Renal pelvis (tissue), 4 donors: ENCODE results near the gene HSDL2. TPM values are rescaled to one million over a fixed set of nuclear protein-coding genes. Genes with fewer than 3 reads are reported as not detected.
A peak's percentile ranks its signal among the peaks of the same experiment; 100 is the strongest.

Experiments
- DNase-seq: peaks from one replicate; pipeline ENCODE4 v3.0.0-alpha.2; 2013
- polyA plus RNA-seq, 3 donors: library from polyadenylated mRNA; unstranded; fragments of 120-200 nt; gene quantifications; one replicate each; pipeline ENCODE4 v1.2.1, GENCODE V29; 2013; ENCODE audit not compliant: insufficient read length in 3 of 3

HSDL2 gene
- polyA plus RNA-seq, 3 donors: 96.8 to 115 (median 107) TPM

DNA sequence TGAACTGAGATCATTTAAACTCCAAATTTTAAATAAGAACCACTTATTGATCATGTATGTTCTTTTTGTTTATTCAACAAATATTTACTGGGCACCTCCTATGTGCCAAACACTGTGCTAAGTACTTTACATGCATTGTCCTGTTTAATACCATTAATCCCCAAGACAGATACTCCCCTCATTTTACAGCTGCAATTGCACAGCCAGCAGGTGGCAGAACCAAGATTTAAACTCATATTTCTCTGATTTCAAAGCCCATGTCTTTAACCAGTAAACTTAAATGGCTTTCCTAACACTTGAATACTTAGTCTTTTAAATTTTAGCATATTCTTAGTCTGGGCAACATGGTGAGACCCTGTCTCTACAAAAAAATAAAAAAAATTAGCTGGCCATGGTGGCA, 63.3 kb downstream of the HSDL2 start:
- no peak for DNase-seq

DNA sequence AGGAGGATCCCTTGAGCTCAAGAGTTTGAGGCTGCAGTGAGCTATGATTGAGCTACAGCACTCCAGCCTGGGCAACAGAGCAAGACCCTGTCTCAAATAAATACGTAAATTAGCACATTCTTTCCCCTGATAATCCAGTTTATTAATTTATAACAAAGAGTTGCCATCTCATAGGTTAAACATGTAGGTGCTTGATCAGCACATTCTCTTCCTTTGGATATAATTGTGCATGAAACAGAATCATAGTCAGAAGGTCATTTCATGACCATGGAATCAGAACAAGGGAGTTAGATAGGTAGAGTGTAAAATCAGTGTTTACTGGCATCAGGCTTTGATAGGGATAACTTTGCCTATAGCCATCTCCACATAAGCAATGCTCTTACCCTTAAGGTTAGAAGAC, 63.7 kb downstream of the HSDL2 start:
- DNase-seq: no peak

DNA sequence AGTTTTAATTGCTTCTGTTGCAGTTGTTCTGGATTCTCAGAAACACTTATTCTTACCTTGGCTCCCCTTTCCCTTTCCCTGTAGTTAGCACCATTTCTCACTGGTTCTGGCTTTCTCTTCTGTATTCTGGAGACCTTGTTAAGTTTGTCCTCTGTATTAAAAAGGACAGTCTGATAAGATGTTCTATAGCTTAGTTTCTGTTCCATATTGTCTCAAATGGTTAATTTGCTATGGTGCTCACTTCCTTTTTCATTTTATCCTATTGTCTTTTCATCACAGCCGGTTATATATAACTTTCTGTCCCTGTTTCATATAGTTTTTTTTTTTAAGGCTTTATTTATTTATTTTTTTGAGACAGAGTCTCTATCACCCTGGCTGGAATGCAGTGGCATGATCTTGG, 65.3 kb downstream of the HSDL2 start:
- no peak for DNase-seq

DNA sequence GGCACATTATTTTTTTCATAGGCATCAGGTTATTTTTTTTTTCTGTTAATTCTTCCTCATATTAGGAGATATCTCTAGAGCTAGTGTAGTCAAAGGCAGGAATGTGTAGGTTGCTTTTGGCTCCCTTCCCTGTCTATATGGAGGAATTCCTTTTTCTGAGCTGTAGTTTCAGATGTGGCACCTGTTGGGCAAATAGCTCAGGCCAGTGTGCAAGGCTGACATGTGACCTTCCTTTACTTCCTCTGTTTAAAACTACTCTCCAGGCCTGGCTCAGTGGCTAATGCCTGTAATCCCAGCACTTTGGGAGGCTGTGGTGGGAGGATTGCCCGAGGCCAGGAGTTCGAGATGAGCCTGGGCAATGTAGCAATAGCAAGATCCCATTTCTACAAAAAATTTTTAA, 66.2 kb downstream of the HSDL2 start:
- no peak for DNase-seq

DNA sequence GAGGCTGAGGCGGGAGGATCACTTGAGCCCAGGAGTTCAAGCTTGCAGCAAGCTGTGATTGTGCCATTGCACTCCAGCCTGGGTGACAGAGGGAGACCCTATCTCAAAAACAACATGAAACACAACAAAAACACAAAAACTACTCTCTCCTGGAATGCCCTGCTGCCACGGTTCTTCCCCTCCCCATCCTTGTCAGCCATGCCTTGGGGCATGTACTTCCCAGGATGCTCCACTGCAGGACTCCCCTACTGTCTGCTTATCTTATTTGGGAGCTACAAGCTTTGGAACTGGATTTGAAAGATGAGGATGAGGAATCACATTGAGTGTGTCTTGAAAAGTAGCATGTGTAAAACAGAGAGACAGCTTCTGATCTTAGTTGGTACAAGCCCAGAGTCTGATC, 66.6 kb downstream of the HSDL2 start:
- DNase-seq: no peak

DNA sequence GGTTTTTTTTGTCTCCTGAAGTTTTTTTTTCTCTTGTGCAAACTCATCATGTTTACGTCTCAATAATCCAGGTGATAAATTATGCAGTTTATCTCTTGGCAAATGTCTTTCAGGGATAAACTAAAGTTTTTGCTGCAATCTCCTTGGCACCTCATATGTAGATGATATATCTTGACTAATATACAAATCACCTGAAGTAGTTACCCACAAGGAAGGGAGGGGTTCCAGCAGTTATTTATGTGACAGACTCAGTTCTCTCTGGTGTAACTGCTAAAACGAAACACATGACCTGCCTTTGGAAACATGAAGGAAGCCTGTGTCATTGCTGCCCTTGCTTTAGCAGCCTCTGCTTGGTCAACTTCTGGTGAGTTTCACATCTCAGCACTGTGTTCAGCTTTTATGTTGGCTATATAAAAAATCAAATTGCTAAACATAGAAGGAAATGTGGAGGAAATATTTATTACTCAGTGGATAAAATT, 67.4 kb downstream of the HSDL2 start:
- DNase-seq: no peak

DNA sequence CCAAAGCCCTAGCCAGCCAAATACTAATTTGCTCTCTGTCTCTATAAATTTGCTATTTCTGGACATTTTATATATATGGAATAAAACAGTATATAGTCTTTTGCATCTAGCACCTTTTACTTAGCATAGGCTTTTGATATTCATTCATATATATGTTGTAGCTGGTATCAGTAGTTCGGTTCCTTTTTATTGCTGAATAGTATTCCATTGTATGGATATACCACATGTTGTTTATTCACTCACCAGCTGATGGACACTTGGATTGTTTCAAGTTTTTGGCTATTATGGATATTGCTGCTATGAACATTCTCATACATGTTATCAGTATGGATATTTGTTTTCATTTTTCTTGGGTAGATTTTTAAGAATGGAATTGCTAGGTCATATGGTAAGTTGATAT, 82.9 kb downstream of the HSDL2 start:
- no peak for DNase-seq

DNA sequence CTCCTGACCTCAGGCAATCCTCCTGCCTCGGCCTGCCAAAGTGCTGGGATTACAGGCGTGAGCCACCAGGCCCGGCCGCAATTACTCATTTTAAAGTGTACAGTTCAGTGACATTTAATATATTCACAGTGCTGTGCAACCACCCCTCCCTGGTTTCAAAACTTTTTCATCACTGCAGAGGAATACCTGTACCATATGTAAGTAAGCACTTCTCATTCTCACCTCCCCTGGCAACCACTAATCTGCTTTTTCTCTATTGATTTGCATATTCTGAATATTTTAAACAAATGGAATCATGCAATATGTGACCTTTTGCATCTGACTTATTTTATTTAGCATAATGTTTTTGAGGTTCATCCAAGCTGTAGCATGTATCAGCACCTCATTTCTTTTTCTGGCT, 85.4 kb downstream of the HSDL2 start:
- DNase-seq: no peak

DNA sequence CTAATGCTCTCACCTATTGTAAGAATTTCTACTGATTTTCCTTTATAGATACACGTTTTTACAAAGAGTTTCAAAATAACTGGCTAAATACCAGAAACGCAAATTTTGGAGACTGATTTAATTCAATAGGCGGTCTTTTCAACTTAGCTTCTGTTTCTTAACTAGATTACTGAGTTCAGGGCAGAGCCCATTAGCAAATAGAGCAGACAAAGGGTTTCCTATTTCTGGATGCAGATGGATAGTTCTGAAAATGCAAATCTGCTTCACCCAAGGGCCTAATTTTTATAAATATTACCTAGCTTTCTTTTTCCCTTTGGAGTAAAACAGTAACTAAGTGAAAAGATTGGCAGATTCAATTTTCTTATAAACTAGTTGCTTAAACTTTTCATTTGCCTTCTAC, 93.1 kb downstream of the HSDL2 start:
- DNase-seq: no peak

DNA sequence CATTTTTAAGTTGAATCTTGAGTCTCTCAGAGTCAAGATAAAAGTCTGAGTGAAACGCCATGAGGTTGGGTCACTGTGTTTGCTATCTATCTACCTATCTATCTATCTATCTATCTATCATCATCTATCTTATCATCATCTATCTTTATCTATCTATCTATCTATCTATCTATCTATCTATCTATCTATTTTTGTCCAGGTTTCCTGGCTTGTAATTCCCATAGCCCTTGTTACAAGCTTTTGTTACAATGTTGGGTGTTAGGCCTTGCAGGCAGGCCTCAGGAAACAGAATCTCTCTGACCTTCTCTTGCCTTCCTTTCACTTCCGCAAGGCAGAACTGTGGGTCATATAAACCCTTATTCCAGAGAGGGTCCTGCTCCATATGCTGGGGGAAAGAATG, 94.1 kb downstream of the HSDL2 start:
- no peak for DNase-seq

DNA sequence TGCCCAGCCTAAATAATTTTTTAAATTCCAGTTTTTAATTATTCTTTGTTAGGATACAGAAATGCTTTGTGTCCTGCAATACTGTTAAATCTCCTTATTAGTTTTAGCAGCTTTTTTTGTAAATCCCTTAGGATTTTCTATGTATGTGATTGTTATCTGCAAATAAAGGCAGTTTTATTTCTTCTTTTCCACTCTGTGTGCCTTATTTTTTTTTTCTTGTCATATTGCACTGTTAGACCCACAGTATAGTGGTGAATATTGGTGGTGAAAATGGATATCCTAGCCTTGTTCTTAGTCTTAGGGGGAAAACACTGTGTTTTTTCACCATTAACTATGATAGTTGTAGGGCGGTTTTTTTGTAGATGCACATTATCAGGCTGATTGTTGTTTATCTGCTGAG, 95.4 kb downstream of the HSDL2 start:
- DNase-seq: no peak

DNA sequence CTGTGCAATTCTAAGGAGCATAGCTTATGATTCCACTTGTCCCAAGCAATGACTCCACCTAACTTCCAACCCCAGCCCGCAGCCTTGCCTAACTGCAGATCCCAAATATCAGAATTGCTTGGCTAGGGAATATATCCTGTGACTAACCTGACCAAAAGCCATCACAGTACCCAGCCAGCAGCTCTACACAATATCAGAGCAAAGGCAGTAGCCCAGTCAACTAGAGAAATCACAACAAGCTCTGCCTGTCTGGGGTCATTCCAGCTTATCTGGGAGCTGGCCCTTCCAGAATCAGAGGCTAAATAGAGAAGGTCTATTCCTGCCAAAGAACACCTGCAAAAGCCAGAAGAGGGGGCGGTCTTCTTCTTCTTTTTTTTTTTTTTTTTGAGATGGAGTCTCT, 97.4 kb downstream of the HSDL2 start:
- DNase-seq: no peak

DNA sequence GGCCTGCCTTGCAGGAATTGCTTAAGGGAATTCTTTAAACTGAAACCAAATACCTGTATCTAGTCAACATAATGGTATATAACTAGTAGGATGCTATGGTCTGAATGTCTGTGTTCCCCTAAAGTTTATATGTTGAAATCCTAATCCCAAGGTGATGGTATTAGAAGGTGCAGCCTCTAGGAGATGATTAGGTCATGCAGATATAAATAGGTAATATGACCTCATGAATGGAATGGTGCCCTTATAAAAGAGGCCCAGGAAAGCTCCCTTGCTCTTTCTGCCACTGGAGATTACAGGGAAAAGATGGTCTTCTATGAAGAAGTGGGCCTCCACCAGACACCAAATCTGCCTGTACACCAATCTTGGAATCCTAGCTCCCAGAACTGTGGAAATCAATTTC, 99.3 kb downstream of the HSDL2 start:
- no peak for DNase-seq

DNA sequence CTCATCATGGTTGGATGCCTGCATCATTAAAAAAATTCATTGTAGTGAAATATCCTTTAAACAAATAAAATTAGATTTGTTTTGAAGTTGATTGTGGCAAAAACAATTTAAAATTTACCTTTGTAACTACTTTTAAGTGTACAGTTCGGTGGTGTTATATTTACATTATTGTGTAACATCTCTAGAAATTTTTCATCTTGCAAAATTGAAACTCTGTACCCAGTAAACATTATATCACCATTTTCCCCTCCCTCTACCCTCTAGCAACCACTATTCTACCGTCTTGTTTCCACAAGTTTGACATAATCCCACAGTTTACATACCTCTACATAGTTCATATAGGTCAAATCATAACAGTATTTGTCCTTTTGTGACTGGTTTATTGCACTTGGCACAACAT, 104.7 kb downstream of the HSDL2 start:
- no peak for DNase-seq

DNA sequence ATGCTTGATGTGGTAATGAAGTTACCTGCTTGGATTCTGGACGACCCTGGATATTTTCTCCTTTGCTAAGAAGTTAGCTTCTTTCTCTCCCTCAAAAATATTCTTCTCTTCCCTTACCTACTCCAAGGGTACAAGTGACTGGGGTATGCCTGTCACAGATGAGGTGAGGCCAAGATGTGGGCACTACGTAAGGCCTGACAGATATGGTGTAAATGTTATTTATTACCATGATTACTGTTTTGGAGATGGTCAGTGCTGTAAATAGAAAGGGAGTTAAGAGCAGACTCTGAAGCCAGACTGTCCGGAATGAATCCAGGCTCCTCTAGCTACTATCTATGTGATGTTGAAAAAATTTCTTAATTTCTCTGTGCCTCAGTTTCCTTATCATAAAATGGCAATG, 105.7 kb downstream of the HSDL2 start:
- DNase-seq: no peak

DNA sequence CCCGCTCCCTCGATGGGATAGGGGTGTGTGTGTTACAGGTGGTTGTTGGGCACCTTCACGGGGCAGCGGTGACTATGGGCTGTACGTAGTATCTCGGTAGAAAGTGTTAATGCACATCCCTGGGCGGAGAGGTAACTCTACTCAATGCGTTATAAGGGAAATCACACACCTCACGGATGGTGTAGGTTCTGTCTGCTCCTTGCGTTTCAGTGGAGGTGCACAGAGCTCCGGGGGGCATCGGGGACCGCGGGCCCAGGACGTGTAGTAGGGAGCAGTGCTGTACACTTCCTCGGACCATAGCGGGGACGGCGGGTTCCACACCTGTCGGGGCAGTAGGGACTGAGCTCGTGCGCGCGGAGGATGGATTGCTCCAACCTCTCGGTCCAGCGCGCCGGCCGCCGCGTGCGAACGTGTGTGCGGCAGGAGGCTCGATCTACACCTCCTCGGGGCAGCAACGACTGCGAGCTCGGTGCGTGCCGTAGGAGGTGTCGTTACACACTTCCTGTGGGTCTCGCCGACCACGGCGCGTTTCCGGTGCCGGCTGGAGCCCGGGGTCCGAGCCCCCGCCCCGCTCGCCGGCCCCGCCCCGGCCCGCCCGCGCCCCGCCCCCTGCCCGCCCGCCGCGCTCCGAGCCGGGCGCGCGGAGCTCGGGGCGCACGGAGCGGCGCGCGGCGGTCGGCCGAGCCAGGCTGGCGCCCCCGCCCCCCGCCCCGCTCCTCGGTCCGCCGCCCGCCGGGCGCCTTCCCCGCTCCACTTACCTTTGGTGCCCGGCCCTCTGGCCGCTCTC, 106.5 kb downstream of the HSDL2 start, which contains the start of gene KIAA1958:
TSS of gene KIAA1958 (plus strand) at position 607 of the 787 bp plus-strand sequence. CDS start 87,254 bp downstream, outside the sequence.
- DNase-seq: peak; percentile 79

DNA sequence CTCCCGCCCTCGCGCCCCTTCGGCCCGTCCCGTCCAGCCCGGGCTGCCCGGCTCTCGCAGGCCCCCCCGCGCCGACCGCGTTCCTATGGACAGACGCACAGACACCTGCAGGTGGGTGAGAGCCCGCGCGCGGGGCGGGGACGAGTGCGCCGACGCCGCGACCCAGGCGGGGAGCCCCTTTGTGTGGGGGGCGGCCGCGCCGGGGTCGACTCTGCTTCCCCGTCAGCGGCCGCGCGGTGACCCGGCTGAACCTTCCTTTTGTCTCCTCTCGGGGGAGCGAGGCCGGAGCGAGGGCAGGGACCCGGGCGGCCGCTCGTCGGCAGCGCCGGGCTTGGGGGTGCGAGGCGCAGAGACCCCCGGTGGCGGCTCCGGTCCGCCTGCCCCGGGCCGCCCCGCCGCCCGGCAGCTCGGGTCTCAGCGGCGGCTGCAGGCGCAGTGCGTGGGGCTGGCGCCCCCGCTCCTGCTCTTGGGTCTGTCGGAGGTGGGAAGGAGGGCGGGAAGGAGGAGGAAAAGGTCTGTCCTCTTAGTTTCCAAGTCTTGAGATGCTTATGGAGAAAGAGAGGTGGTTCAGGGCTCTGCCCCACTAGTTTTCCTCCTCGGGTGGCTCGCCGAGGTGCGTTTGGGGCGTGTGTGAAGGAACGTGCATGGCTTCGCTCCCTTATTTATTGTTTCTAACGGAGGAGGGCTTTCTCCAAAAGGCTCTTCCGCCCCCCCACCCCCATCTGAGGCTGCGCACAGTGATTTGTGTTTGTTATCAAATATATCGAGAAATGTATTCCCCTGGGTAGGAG, 107.3 kb downstream of the HSDL2 start:
- peak; percentile 54 for DNase-seq

DNA sequence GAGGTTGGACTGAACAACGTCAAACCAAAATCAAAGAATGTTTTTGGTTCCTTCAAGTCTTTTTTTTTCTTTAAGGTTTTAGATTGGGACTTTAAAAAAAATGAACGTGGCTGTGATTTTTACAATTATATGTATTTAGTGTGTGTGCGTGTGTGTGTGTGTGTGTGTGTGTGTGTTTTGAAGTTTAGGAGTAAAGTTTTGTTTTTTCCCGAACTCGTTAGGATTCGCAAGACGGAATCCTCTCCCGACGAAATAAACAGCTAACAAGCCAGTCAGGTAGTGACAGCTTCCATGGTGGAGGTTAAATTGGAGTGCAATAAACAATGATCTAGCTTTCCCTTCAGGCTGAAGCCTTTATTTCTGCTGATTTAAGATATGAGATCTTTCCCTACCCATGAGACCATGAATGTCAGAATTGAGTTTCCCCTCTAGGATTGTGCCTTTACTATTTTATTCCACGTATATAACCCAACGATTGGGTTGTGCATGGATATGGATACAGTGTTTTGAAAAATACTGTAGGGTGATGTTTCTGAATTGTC, 108.0 kb downstream of the HSDL2 start:
- no peak for DNase-seq

DNA sequence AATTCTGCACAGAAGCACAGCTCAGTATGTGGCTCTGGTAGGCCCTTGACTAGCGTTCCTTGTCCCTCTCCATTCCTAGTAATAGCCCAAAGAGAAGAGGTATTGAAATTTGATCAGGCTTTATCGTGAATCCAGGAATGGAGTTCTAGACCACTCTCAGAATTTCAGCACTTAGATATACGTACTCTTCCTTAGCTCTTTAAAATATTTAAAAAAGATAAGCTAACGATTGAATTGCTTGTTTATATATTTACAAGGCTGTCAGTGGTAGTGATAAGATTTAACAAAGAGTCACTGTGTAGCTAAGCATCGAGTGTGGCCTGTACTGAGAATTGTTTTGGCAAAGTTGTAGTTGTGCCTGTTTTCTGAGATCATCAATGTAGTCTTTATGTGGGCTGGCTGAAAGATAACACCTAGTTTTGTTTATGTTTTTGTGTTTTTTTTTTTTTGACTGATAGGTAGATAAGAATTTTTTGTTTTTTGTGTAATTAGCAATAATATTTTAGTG, 109.2 kb downstream of the HSDL2 start:
- DNase-seq: no peak

DNA sequence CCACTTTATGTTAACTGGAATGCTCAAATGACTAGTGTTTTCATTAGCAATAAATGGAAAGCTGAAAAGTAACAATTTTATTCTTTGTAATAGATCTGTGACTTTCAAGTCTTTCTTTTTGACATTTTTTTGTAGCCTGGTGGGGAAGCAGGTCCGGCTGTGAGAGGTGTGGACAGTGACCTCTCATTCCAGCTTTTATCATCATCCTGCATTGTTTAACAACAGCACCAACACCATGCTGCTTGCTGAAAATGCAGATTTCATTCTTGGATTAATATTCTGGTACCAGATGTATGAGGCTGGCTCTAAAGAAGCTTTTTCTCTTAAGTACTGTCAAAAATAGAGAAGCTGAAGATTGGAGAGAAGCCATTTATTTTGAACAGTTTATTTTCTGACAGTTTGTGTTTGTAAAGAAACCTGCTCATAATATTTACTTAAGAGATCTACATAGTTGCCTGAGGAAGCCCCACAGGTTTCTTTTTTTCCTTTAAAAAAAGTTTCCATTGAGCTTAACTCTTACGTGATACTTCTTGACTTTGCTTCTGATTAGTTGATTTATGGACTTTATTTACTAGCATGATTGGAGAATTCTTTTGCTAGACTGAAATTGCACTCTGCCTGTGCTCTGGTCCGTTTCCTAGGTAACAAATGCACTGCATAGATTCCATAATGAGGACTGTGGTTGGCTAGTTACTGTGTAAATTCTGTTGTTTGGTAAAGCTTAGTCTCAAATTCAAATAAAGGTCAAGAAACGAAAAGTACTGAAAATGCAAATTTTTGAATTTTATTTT, 110.2 kb downstream of the HSDL2 start:
- DNase-seq: peak; percentile 29

DNA sequence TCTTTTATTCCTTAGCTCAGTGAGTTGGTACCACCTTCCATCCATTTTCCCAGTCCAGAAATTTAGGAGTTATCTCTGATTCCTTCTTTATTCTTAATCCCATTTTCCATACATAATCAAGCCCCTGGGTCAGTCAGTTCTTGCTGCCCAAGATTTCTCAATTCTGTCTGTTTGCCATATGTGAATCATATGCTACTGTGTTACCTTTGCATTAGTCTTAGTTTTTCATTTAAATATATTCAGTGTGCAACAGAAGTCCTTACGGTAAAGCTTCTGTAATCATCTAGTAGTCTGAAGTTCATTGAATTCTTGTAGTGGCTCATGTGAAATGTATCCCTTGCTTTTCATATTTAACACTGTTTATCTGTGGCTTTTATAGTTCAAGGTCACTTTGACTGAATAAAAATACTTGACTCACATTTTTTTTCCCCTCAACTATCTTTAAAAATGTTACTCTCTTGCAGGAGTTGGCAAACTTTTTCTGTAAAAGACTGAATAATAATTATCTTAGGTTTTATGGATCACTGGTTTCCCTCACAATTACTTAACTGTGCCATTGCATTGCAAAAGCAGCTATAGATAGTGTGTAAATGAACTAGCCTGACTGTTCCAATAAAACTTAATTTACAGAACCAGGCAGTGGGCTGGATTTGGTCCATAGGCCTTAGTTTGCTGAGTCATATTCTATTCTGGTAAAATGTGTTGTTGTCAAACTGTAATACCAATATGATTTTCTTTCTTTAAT, 113.7 kb downstream of the HSDL2 start:
- DNase-seq: no peak
